ENCODE data around the gene POLR2H.

The POLR2H gene

DNA sequence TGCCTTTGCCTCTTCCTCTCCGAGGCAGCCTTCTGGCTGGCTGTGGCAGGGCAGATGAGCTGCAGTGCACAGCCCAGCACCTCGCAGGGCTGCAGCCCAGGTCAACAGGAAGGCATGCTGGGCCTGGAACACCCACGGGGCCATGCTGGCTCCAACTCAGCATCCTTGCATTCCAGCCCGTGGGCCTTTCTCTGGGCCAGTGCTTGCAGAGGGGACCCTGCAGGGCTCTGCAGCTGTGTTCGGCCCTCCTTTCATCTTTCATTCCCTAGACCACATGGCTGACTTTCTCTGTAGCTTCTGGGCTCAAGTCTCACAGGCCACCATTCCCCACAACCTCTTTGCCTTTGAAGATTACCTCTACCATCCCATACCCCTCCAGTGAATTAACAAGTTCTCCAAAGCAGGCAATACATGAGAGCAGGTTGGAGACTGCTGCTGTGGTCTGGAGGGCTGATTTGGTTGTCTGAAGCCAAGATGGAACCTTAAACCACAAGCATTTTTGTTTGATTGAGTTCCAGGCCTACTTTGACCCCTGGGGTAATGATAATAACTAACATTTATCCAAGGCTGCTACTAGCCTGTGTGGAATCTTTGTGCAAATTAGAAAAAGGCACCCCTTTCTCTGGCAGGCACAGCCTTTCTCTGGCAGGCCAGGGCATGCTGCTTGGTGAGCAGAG lies 18.2 kb upstream of the POLR2H start:
- Mint-ChIP-seq H3K36me3 (peaks cover 11% of the 10 kb centered on the region), H3K4me1 (peaks cover 23% of the 10 kb centered on the region), H3K9me3 (no peaks in the 10 kb centered on the region), H3K4me3 (no peak overlapping the region), H3K27ac (no peak overlapping the region)
- DNase-seq (ENCODE audit: low spot score in 2 of 2) (no peak), ATAC-seq (no peak)

DNA sequence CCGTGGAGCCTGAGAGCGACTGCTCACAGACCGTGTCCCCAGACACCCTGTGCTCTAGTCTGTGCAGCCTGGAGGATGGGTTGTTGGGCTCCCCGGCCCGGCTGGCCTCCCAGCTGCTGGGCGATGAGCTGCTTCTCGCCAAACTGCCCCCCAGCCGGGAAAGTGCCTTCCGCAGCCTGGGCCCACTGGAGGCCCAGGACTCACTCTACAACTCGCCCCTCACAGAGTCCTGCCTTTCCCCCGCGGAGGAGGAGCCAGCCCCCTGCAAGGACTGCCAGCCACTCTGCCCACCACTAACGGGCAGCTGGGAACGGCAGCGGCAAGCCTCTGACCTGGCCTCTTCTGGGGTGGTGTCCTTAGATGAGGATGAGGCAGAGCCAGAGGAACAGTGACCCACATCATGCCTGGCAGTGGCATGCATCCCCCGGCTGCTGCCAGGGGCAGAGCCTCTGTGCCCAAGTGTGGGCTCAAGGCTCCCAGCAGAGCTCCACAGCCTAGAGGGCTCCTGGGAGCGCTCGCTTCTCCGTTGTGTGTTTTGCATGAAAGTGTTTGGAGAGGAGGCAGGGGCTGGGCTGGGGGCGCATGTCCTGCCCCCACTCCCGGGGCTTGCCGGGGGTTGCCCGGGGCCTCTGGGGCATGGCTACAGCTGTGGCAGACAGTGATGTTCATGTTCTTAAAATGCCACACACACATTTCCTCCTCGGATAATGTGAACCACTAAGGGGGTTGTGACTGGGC lies 16.8 kb upstream of the POLR2H start:
- no peak for ATAC-seq
- Mint-ChIP-seq H3K4me1 (peaks cover 16% of the 10 kb centered on the region), H3K9me3 (no peaks in the 10 kb centered on the region), H3K36me3 (peaks cover 6% of the 10 kb centered on the region), H3K27ac (no peak overlapping the region), H3K4me3 (no peak overlapping the region)
- DNase-seq (ENCODE audit: low spot score in 2 of 2) = no peak

DNA sequence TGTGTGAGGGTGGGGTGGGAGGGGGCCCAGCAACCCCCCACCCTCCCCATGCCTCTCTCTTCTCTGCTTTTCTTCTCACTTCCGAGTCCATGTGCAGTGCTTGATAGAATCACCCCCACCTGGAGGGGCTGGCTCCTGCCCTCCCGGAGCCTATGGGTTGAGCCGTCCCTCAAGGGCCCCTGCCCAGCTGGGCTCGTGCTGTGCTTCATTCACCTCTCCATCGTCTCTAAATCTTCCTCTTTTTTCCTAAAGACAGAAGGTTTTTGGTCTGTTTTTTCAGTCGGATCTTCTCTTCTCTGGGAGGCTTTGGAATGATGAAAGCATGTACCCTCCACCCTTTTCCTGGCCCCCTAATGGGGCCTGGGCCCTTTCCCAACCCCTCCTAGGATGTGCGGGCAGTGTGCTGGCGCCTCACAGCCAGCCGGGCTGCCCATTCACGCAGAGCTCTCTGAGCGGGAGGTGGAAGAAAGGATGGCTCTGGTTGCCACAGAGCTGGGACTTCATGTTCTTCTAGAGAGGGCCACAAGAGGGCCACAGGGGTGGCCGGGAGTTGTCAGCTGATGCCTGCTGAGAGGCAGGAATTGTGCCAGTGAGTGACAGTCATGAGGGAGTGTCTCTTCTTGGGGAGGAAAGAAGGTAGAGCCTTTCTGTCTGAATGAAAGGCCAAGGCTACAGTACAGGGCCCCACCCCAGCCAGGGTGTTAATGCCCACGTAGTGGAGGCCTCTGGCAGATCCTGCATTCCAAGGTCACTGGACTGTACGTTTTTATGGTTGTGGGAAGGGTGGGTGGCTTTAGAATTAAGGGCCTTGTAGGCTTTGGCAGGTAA lies 16.0 kb upstream of the POLR2H start:
- ATAC-seq (peak; percentile 49), DNase-seq (ENCODE audit: low spot score in 2 of 2) (no peak)
- no peak overlapping the region for H3K27ac Mint-ChIP-seq
- H3K4me1 Mint-ChIP-seq = peaks cover 14% of the 10 kb centered on the region
- no peak overlapping the region for H3K4me3 Mint-ChIP-seq
- peaks cover 6% of the 10 kb centered on the region for H3K36me3 Mint-ChIP-seq
- no peaks in the 10 kb centered on the region for H3K9me3 Mint-ChIP-seq

DNA sequence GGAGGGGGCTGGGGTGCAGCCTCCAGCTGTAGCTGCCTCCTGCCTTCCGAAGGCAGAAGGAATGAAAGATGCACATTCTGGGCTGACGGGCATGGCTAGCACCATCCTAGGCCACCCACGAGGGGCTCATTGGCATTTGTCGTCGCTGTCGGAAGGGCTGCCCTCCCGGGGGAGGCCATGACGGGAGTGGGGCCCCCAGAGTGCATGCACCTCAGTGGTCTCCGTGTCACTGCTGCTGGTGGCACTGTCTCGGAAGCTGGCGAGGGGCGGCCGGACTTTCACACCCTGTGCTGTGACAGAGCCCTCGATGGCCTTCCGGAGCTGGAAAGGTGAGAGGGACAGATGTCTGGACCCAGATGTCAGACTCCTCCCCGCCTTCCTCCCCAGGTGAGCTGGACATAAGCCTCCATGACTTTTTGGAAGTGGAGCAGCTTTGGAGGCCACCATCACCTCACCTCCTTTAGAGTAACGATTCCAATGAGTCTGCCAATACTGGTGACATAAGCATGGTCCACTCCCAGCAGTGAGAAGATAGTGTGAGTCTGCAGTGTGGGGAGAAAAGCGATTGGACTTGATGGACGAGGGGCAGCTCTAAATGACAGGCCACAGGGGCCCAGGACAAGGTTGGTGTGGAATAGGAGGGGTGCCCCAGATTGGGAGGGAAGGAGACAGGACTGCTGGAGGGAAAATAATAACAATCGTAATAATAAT lies 14.9 kb upstream of the POLR2H start:
- Mint-ChIP-seq H3K4me1 (peaks cover 6% of the 10 kb centered on the region), H3K9me3 (no peaks in the 10 kb centered on the region), H3K36me3 (peaks cover 6% of the 10 kb centered on the region), H3K4me3 (no peak overlapping the region), H3K27ac (no peak overlapping the region)
- no peak for ATAC-seq
- no peak for DNase-seq (ENCODE audit: low spot score in 2 of 2)

DNA sequence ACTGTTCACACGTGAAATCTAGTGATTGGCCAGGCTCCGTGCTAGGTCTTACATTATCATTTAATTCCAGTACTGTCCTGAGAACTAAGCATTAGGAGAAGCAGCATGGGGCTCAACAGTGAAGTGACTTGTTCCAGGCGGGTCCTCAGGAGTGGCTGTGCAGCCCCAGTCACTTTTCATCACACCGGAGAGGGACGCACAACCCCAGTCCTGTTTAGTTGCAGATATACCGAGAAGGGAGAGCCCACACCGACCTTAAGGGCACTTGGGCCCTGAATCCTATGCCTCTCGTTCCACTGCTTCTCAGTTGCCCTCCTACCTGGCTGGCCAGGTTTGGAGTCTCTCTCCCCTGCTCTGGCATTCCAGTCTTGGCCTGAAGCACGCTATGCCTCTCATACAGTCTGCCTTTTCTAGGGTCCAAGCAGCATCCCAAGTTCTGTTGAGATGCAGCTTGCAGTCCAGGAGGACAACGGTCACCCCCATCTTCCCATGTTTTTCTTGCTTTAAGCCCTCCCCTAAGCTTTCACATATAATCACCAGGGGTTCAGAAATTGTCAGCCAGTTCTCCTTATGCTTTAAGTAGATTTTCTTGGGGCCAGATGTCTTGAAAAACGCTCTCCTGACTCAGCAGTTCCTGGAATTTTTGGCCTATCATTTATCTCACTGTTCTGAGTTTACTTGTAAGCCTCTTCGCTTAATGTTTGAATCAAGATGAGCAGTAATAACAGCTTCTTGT lies 14.0 kb upstream of the POLR2H start:
- Mint-ChIP-seq H3K9me3 (no peaks in the 10 kb centered on the region), H3K36me3 (peaks cover 4% of the 10 kb centered on the region), H3K4me1 (peaks cover 6% of the 10 kb centered on the region), H3K4me3 (no peak overlapping the region), H3K27ac (no peak overlapping the region)
- ATAC-seq (no peak), DNase-seq (ENCODE audit: low spot score in 2 of 2) (no peak)

DNA sequence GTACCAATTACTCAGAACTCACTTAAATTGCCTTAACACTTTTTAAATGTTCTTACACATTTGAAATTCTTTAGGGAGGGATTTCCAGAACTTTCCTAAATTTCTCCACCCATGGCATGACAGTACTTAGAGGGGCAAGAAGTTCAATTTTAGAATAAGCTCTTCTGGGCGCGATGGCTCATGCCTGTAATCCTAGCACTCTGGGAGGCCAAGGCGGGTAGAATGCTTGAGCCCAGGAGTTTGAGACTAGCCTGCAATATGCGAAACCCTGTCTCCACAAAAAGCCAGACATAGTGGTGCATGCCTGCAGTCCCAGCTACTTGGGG lies 13.5 kb upstream of the POLR2H start:
- ATAC-seq = no peak

DNA sequence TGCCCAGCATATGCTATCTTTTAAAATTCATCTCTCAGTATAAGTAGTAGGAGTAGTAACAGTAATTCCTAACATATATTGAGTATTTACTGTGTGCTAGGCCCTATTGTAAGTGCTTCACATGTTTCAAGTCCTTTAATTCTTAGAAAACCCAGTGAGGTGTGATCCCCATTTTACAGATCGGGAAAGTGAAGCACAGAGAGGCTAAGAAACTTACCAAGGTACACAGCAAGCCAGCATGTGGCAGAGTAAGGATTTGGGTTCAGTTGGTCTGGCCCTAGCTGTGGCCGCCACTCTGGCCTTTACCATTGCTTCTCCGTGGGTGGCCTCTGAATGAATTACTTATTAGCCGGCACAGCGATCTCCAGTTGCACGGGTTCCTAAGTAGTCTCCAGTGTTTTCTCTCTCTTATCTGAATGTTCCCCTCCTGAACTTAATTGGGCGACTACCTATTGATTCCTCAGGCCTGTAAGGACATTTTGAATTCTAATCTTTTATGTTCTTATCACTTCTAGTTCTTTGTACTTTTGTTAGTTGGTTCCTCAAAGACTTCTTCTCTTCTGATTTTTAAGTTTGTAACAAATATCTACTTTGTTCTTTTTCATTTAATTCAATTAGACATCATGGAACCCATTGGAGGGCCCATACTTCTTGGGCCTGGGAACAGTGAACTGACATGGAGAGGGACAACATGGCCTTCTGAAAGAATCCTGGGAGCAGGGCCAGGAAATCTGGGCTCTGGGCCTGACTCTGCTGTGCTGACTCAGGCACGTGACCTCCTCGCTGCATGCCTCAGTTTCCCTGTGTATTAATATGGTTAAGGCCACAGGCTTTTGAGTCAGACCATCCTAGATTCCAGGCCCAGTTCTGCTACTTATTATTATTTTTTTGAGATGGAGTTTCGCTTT lies 11.7 kb upstream of the POLR2H start:
- no peak overlapping the region for H3K4me3 Mint-ChIP-seq
- ATAC-seq (no peak), DNase-seq (ENCODE audit: low spot score in 2 of 2) (no peak)
- H3K27ac Mint-ChIP-seq = no peak overlapping the region
- H3K9me3 Mint-ChIP-seq = no peaks in the 10 kb centered on the region
- peaks cover 6% of the 10 kb centered on the region for H3K4me1 Mint-ChIP-seq
- no peaks in the 10 kb centered on the region for H3K36me3 Mint-ChIP-seq

More for the DNA sequence above, 13.5 kb upstream of the POLR2H start:
- Mint-ChIP-seq H3K4me3 (no peak overlapping the region), H3K36me3 (no peaks in the 10 kb centered on the region), H3K4me1 (peaks cover 6% of the 10 kb centered on the region), H3K27ac (no peak overlapping the region), H3K9me3 (no peaks in the 10 kb centered on the region)
- DNase-seq (ENCODE audit: low spot score in 2 of 2) = no peak

DNA sequence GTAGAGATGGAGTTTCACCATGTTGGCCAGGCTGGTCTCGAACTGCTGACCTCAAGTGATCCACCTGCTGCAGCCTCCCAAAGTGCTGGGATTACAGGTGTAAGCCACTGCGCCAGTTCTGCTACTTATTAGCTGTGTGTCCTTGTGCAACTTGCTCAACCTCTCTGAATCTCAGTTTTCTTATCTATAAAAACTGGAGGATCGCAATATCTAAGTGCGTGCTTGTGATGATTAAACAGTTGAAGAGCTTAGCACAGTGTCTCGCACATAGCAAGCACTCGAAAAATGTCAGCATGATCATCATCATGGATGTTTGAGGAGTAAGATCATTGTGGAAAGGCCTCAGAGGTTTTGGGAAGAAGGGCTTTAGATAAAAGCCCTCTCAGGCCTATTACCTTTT lies 10.9 kb upstream of the POLR2H start:
- peaks cover 9% of the 10 kb centered on the region for H3K4me1 Mint-ChIP-seq
- no peak overlapping the region for H3K4me3 Mint-ChIP-seq
- no peak overlapping the region for H3K27ac Mint-ChIP-seq
- DNase-seq (ENCODE audit: low spot score in 2 of 2) (no peak), ATAC-seq (no peak)
- H3K36me3 Mint-ChIP-seq = no peaks in the 10 kb centered on the region
- no peaks in the 10 kb centered on the region for H3K9me3 Mint-ChIP-seq

DNA sequence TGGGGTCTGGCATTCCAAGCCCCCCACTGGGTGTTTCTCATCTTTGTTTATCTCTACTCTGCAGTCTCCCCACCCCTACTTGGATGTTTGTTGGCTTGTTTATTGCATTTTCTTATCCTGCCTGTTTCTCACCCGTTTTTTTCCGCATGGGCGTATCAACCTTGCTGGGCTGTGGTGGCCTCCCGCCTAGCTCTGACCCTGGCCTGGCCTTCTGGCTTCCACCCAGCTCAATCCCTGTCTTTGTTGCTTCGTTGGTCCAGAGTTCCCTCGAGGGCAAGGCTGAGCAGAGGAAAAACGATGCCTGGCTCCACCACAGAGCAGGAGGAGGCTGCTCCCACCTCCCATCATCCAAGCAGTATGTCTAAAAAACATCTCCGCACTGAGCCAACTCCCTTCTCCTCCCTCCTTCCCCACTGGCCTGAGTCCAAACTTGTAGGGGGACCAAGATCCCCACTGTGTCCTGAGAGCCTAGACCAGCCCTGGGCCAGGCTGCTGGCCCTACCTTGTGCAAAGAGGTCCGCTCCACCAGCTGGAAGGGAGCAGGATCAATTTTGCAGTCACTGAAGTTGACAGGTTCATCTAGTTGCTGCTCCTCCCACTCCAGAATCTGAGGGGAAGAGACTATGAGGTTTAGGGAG lies 9.9 kb upstream of the POLR2H start:
- ATAC-seq = no peak

DNA sequence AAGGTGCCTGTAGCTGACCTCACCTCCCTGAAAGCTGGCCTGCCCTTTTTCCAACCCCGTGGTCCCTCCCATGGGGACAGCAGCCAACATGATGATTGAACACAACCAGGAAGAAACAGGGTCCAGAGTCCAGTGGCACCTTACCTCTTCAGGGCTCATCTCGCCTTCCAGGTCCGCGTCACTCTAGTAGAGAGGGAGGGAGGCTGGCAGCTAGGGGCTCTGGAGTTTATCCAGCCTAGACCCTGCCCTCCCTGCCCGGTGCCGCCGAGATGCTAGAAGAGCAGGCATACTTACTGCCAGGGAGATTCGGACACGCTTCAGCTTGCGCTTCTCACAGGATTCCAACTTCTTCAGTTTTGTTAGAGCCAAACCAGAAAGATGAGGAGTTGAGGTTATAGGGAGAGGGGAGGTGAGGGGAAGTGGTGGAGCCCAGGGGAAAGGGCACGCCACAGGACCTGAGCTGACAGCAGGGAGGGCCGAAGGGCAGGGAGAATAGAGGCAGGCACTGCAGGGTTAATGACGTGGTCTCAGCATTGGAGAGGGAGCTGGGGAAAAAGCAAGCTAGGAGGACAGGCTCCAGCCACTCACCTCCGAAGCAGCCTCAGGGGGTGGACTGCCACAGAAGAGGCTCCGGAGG lies 9.2 kb upstream of the POLR2H start:
- H3K4me3 Mint-ChIP-seq = no peak overlapping the region

More for the DNA sequence above, 9.9 kb upstream of the POLR2H start:
- no peaks in the 10 kb centered on the region for H3K9me3 Mint-ChIP-seq
- no peak overlapping the region for H3K4me3 Mint-ChIP-seq
- H3K27ac Mint-ChIP-seq = peak overlapping the region; percentile 78
- peaks cover 7% of the 10 kb centered on the region for H3K4me1 Mint-ChIP-seq
- DNase-seq (ENCODE audit: low spot score in 2 of 2) = no peak
- no peaks in the 10 kb centered on the region for H3K36me3 Mint-ChIP-seq

DNA sequence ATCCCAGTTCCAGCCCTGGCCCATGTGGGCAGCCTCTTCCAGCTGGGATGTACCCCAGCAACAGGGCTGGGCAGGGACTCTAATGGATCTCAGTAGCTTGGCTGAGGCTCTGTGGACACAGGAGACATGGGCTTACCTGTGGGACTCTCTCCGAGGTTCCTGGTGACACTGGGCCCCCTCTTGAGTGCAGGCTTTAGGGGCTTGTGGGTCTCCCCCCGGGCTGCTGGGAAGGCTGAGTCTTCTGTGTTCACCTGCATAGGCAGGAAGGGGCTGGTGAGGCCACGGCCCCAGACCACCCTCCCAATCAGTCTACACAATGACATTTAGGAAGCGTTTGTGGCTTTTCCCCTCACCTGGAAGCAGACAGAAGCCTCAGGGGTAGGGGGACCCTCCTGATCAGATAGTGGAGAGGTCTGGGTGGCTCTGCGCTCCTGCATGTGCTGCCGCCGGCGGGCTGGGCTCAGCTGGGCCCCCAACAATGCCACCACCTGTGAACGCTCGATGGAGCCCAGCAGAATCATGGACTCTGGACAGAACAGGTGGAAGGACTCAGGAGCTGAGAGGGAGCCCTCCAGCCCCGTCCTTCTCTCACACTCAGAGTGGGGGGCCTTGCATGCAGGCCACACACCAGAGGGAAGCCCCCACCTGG lies 8.5 kb upstream of the POLR2H start:
- DNase-seq (ENCODE audit: low spot score in 2 of 2) (no peak), ATAC-seq (no peak)
- Mint-ChIP-seq H3K36me3 (no peaks in the 10 kb centered on the region), H3K27ac (peak overlapping the region; percentile 78), H3K4me1 (peaks cover 7% of the 10 kb centered on the region), H3K9me3 (no peaks in the 10 kb centered on the region), H3K4me3 (no peak overlapping the region)

More for the DNA sequence above, 9.2 kb upstream of the POLR2H start:
- Mint-ChIP-seq H3K4me1 (peaks cover 7% of the 10 kb centered on the region), H3K36me3 (no peaks in the 10 kb centered on the region), H3K27ac (peak overlapping the region; percentile 78), H3K9me3 (no peaks in the 10 kb centered on the region)
- no peak for DNase-seq (ENCODE audit: low spot score in 2 of 2)
- no peak for ATAC-seq

DNA sequence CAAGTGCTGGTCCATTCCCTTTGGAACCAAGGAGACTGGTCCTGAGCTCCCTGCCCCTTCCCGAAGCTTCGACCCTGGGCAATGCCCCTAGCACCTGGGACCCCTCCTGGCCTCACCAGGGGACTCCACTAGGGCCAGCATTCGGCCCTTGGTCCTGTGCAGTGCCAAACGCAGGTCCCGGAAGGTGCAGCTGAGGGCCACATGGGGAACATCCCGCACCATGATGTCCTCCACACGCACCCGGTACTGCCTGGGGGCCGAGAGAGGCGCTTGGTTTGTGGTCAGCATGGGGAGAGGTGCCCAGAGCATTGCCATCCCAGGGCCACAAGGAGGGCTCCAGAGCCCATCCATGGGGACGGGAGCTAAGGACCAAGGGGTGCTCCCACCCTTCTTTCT lies 8.0 kb upstream of the POLR2H start:
- no peak for DNase-seq (ENCODE audit: low spot score in 2 of 2)
- Mint-ChIP-seq H3K36me3 (no peaks in the 10 kb centered on the region), H3K4me1 (peaks cover 7% of the 10 kb centered on the region), H3K27ac (peak overlapping the region; percentile 74), H3K9me3 (no peaks in the 10 kb centered on the region), H3K4me3 (peak overlapping the region; percentile 51)
- ATAC-seq = no peak
